ENCODE data around the gene CXCL10. TPM values are rescaled to one million over a fixed set of nuclear protein-coding genes. Genes with fewer than 3 reads are reported as not detected.
A peak's percentile ranks its signal among the peaks of the same experiment; 100 is the strongest.

CXCL10 gene
- total RNA-seq, 2 experiments from 2014 or later: not detected

DNA sequence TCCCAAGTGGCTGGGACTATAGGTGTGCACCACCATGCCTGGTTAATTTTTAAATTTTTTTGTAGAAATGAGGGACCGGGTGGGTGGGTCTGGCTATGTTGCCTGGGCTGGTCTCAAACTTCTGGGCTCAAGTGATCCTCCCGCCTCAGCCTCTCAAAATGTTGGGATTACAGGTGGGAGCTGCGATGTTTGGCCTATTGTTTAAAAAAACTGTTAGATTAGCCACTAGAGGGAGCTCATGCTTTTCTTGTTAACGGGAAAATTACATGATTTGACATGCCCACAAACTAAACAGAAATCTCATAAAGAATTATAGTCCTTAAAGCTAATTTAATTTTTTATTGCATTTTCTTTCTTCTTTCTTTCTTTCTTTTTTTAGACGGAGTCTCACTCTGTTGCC lies 27.6 kb downstream of the CXCL10 start:
- peak; percentile 80 for TF ChIP-seq CTCF (IDR thresholded peaks at IDR 0.05)
- peaks cover 2% of the 10 kb centered on the region for H3K36me3 Mint-ChIP-seq (ENCODE audit: low read depth)
- no peaks in the 10 kb centered on the region for H3K9me3 ChIP-seq (ENCODE audit: control insufficient read depth in 1 of 2, insufficient read depth in 1 of 2, low read length in 2 of 2)
- intact Hi-C loops (cut with DNase I, micrococcal nuclease): loop anchor here (1.0 to 10.0 kb wide), 5 partner anchors 71 to 509 kb away; partner anchors contain the start of genes RCHY1 (in 1 of the 2) and THAP6 (in 1 of the 2)
- peaks cover 6% of the 10 kb centered on the region for H3K4me1 ChIP-seq (ENCODE audit: insufficient read depth, low read length)
- no peak overlapping the region for H3K4me3 ChIP-seq (ENCODE audit: low read length)
- DNase-seq (peak in 5 of 14 experiments; percentile 3 to 71 (median 61)), ATAC-seq (ENCODE audit: poor library complexity) (no peak)
- no peaks in the 10 kb centered on the region for H3K27me3 ChIP-seq (ENCODE audit: control insufficient read depth in 1 of 2, insufficient read depth in 2 of 2, low read length in 2 of 2)
- no peaks in the 10 kb centered on the region for H3K36me3 ChIP-seq (ENCODE audit: insufficient read depth, low read length)
- no peak overlapping the region for H3K4me3 Mint-ChIP-seq
- no peak overlapping the region for H3K27ac ChIP-seq (ENCODE audit: low read depth in 1 of 2, low read length in 2 of 2)
- H3K9me3 Mint-ChIP-seq: no peaks in the 10 kb centered on the region
- CTCF ChIA-PET: interaction anchor here (0.8 to 1.5 kb wide), 10 partner anchors 9 to 1160 kb away, joined by 3 to 6 read pairs (median 3); no protein-coding TSS in a partner anchor
- peaks cover 8% of the 10 kb centered on the region for H3K4me1 Mint-ChIP-seq (ENCODE audit: low read depth)
- H3K27ac Mint-ChIP-seq: no peak overlapping the region
- POLR2A ChIA-PET: no interaction called here
- H3K27me3 Mint-ChIP-seq: no peaks in the 10 kb centered on the region

GRCh38 chr4:75992462-75992861 lies 30.8 kb downstream of the CXCL10 start:
- H3K4me3 ChIP-seq (ENCODE audit: low read length): no peak overlapping the region
- Mint-ChIP-seq H3K27ac (no peak overlapping the region), H3K4me1 (ENCODE audit: low read depth) (peaks cover 36% of the 10 kb centered on the region), H3K36me3 (ENCODE audit: low read depth) (peaks cover 22% of the 10 kb centered on the region), H3K9me3 (no peaks in the 10 kb centered on the region), H3K4me3 (peak overlapping the region; percentile 32), H3K27me3 (no peaks in the 10 kb centered on the region)
- POLR2A ChIA-PET: interaction anchor here (2.8 kb wide), 1 partner anchor 53 kb away, joined by 31 read pairs; the partner anchor contains the start of gene NAAA
- no peak overlapping the region for H3K27ac ChIP-seq (ENCODE audit: low read depth in 1 of 2, low read length in 2 of 2)
- intact Hi-C loops (cut with DNase I, micrococcal nuclease): loop anchor here in 1 of 2 experiments (10.0 kb wide), 2 partner anchors 478 to 512 kb away; partner anchors contain the start of genes RCHY1 and THAP6
- peaks cover 25% of the 10 kb centered on the region for H3K4me1 ChIP-seq (ENCODE audit: insufficient read depth, low read length)
- H3K27me3 ChIP-seq (ENCODE audit: control insufficient read depth in 1 of 2, insufficient read depth in 2 of 2, low read length in 2 of 2): no peaks in the 10 kb centered on the region
- no peak for ATAC-seq (ENCODE audit: poor library complexity)
- H3K9me3 ChIP-seq (ENCODE audit: control insufficient read depth in 1 of 2, insufficient read depth in 1 of 2, low read length in 2 of 2): no peaks in the 10 kb centered on the region
- CTCF ChIA-PET: interaction anchor here (0.7 kb wide), 2 partner anchors 98 to 328 kb away, joined by 4 read pairs; no protein-coding TSS in a partner anchor
- no peak for DNase-seq
- peaks cover 2% of the 10 kb centered on the region for H3K36me3 ChIP-seq (ENCODE audit: insufficient read depth, low read length)
- no peak for TF ChIP-seq CTCF (IDR thresholded peaks at IDR 0.05)

DNA sequence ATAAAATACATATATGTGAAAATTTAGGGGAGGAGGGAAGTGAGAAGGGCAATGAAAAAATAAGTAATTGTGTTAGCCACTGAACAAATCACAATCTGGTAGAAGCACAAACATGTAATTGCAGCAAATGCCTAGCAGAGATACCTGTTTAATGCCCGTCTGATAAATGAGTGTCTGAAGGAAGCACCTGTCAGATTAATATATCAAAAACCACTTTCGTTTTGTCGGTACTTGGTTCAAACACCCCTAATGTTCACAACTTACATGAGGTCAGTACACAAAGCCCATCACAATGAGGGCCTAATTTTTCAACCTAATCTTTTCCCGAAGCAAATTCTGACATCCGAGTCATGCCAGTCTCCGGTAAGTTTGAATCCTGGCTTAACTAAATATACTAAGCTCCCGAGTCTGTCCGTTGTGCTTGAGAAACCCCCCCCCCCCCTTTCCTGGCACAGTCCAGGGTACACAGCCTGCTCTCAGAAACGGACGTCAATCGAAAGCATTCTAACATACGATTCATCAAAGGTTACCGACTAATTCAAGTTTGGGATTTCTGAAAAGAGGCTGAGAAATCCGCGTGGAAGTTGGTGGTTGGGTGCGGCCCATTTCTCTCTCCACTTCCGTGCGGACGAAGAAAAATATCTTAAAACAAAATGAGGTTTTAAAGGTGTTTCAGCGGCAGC lies 33.3 kb downstream of the CXCL10 start:
- Histone ChIP-seq H3K9me3 (ENCODE audit: control insufficient read depth in 1 of 2, insufficient read depth in 1 of 2, low read length in 2 of 2) (no peaks in the 10 kb centered on the region), H3K36me3 (ENCODE audit: insufficient read depth, low read length) (peaks cover 2% of the 10 kb centered on the region), H3K4me3 (ENCODE audit: low read length) (peak overlapping the region; percentile 95), H3K4me1 (ENCODE audit: insufficient read depth, low read length) (peaks cover 40% of the 10 kb centered on the region), H3K27ac (ENCODE audit: low read depth in 1 of 2, low read length in 2 of 2) (peak overlapping the region; percentile 37 to 52), H3K27me3 (ENCODE audit: control insufficient read depth in 1 of 2, insufficient read depth in 2 of 2, low read length in 2 of 2) (no peaks in the 10 kb centered on the region)
- ATAC-seq (ENCODE audit: poor library complexity) (no peak), DNase-seq (peak in 3 of 14 experiments; percentile 10 to 23 (median 21))
- Mint-ChIP-seq H3K4me3 (peak overlapping the region; percentile 99), H3K9me3 (no peaks in the 10 kb centered on the region), H3K27ac (peak overlapping the region; percentile 93), H3K4me1 (ENCODE audit: low read depth) (peaks cover 42% of the 10 kb centered on the region), H3K27me3 (no peaks in the 10 kb centered on the region), H3K36me3 (ENCODE audit: low read depth) (peaks cover 22% of the 10 kb centered on the region)
- ChIA-PET CTCF (no interaction called here), POLR2A (interaction anchor here (1.0 to 2.8 kb wide), 5 partner anchors 50 to 475 kb away, joined by 3 to 31 read pairs (median 9); partner anchors contain the start of genes CDKL2, NAAA, NUP54 and RCHY1)
- intact Hi-C loops (cut with DNase I, micrococcal nuclease): loop anchor here (2.0 to 10.0 kb wide), 6 partner anchors 47 to 515 kb away; partner anchors contain the start of genes NUP54 (in 2 of the 2), G3BP2 (in 1 of the 2), RCHY1 (in 1 of the 2) and SCARB2 (in 1 of the 2)
- TF ChIP-seq CTCF (IDR thresholded peaks at IDR 0.05): no peak
